Neural cell (in vitro differentiated cells): Measurements from ENCODE around the gene DLG2. TPM values are rescaled to one million over a fixed set of nuclear protein-coding genes. Genes with fewer than 3 reads are reported as not detected.

Source experiments
- H2AFZ ChIP-seq: fragments of 200-600, 300-800 bp; sonication (generic), shearing (Covaris generic); 2 replicates; pipeline ENCODE4 v1.6.0; 2014; ENCODE audit warnings: low read depth, mild to moderate bottlenecking, antibody characterized with exemption, low read length, moderate library complexity
- H3F3A ChIP-seq: fragments of 200-600 bp; shearing (Covaris generic); 2 replicates; pipeline ENCODE4 v1.6.1; 2016; ENCODE audit warnings: mild to moderate bottlenecking, moderate library complexity, mixed read lengths, antibody characterized with exemption, low read length; ENCODE audit not compliant: insufficient read depth, poor library complexity, severe bottlenecking
- H3K27ac ChIP-seq: fragments of 200-600, 300-800 bp; sonication (generic), shearing (Covaris generic); 2 replicates; pipeline ENCODE4 v1.5.1; 2014; ENCODE audit warnings: mild to moderate bottlenecking, low read length, moderate library complexity
- H3K27me3 ChIP-seq: fragments of 300-800, 200-600 bp; sonication (generic), shearing (Covaris generic); 2 replicates; pipeline ENCODE4 v1.6.0; 2014; ENCODE audit warnings: mild to moderate bottlenecking, low read depth, low read length, moderate library complexity; ENCODE audit not compliant: insufficient read depth
- H3K36me3 ChIP-seq: fragments of 300-800, 200-600 bp; sonication (generic), shearing (Covaris generic); 2 replicates; pipeline ENCODE4 v1.5.1; 2014; ENCODE audit warnings: mild to moderate bottlenecking, antibody characterized with exemption, low read length, moderate library complexity; ENCODE audit not compliant: insufficient read depth
- H3K4me2 ChIP-seq: fragments of 300-800, 200-600 bp; sonication (generic), shearing (Covaris generic); 2 replicates; pipeline ENCODE4 v1.6.0; 2014; ENCODE audit warnings: mild to moderate bottlenecking, low read length
- H3K4me3 ChIP-seq: fragments of 300-800, 200-600 bp; sonication (generic), shearing (Covaris generic); 2 replicates; pipeline ENCODE4 v1.5.1; 2014; ENCODE audit warnings: mild to moderate bottlenecking, low read length, moderate library complexity
- H3K79me2 ChIP-seq: fragments of 200-600 bp; shearing (Covaris generic); replicated peaks from 2 replicates; pipeline ENCODE4 v1.6.0; 2014; ENCODE audit warnings: mild to moderate bottlenecking, low read length, moderate library complexity; ENCODE audit not compliant: insufficient read depth
- H3K9ac ChIP-seq: fragments of 300-800, 200-600 bp; sonication (generic), shearing (Covaris generic); 2 replicates; pipeline ENCODE4 v1.6.1; 2016; ENCODE audit warnings: mild to moderate bottlenecking, low read length, mixed read lengths
- H3K9me2 ChIP-seq: fragments of 200-600 bp; shearing (Covaris generic); 2 replicates; pipeline ENCODE4 v1.6.1; 2016; ENCODE audit warnings: mild to moderate bottlenecking, low read length, mixed read lengths; ENCODE audit not compliant: insufficient read depth
- H3K9me3 ChIP-seq: fragments of 200-600, 300-800 bp; sonication (generic), shearing (Covaris generic); 2 replicates; pipeline ENCODE4 v1.6.1; 2016; ENCODE audit warnings: mild to moderate bottlenecking, mixed run types, low read length, moderate library complexity, mixed read lengths
- H4K20me1 ChIP-seq: fragments of 200-600 bp; shearing (Covaris generic); 2 replicates; pipeline ENCODE4 v1.6.1; 2016; ENCODE audit warnings: mild to moderate bottlenecking, mixed run types; ENCODE audit not compliant: insufficient read depth
- CTCF ChIP-seq: fragments of 450-650 bp; IDR thresholded peaks from 2 replicates; pipeline ENCODE4 v1.5.1; 2014; ENCODE audit warnings: antibody characterized with exemption, mild to moderate bottlenecking, moderate library complexity; ENCODE audit not compliant: poor library complexity, severe bottlenecking
- EP300 ChIP-seq: fragments of 450-650 bp; conservative IDR thresholded peaks from 2 replicates; pipeline ENCODE4 v1.6.1; 2014; ENCODE audit warnings: antibody characterized with exemption, mild to moderate bottlenecking, moderate library complexity; ENCODE audit not compliant: poor library complexity, severe bottlenecking
- EZH2 ChIP-seq: fragments of 200-600, 300-800 bp; shearing (Covaris generic), sonication (generic); IDR thresholded peaks from 2 replicates; pipeline ENCODE4 v1.6.1; 2014; ENCODE audit warnings: antibody characterized with exemption, low read length, borderline replicate concordance, mild to moderate bottlenecking; ENCODE audit not compliant: insufficient read depth, poor library complexity, severe bottlenecking
- MXI1 ChIP-seq: fragments of 450-650 bp; conservative IDR thresholded peaks from 2 replicates; pipeline ENCODE4 v1.6.1; 2014; ENCODE audit warnings: antibody characterized with exemption, mild to moderate bottlenecking; ENCODE audit not compliant: poor library complexity, severe bottlenecking
- POLR2AphosphoS5 ChIP-seq: IDR thresholded peaks from 2 replicates; pipeline ENCODE4 v1.6.1; 2012
- RAD21 ChIP-seq: fragments of 450-650 bp; conservative IDR thresholded peaks from 2 replicates; pipeline ENCODE4 v1.6.1; 2014; ENCODE audit warnings: antibody characterized with exemption, mild to moderate bottlenecking, moderate library complexity
- REST ChIP-seq: IDR thresholded peaks from 2 replicates; pipeline ENCODE4 v1.6.1; 2012; ENCODE audit warnings: borderline replicate concordance
- SMC3 ChIP-seq: fragments of 450-650 bp; conservative IDR thresholded peaks from 2 replicates; pipeline ENCODE4 v1.6.1; 2014; ENCODE audit warnings: antibody characterized with exemption, mild to moderate bottlenecking, moderate library complexity; ENCODE audit not compliant: poor library complexity
- TAF1 ChIP-seq: IDR thresholded peaks from 2 replicates; pipeline ENCODE4 v1.6.1; 2012; ENCODE audit warnings: low read depth
- polyA plus RNA-seq: library from polyadenylated mRNA; depleted of rRNA; stranded (reverse); fragments of >200 nt; gene quantifications from 2 replicates; pipeline ENCODE4 v1.2.3, GENCODE V29; 2014

The DLG2 gene
- polyA plus RNA-seq, 1 donor from 2014 or later, result 179 TPM

- TF ChIP-seq RAD21, result peak; percentile 9
- TF ChIP-seq CTCF, result no peak
- TF ChIP-seq TAF1, result no peak
- no peak for TF ChIP-seq SMC3
- no peak for TF ChIP-seq REST
- no peak for TF ChIP-seq EZH2
- TF ChIP-seq MXI1, result no peak
- TF ChIP-seq EP300, result peak; percentile 72
- TF ChIP-seq POLR2AphosphoS5, result peak; percentile 53
- H3F3A ChIP-seq, result no peaks in the 10 kb centered on the region
- no peaks in the 10 kb centered on the region for H4K20me1 ChIP-seq
- H3K9me2 ChIP-seq, result no peaks in the 10 kb centered on the region
- no peaks in the 10 kb centered on the region for H3K79me2 ChIP-seq
- peak overlapping the region; percentile 83 for H3K27ac ChIP-seq
- H3K36me3 ChIP-seq, result no peaks in the 10 kb centered on the region
- H3K4me2 ChIP-seq, result no peak overlapping the region
- H3K9ac ChIP-seq, result peak overlapping the region; percentile 36
- H3K27me3 ChIP-seq, result no peaks in the 10 kb centered on the region
- peak overlapping the region; percentile 33 for H3K4me3 ChIP-seq
- H3K9me3 ChIP-seq, result no peaks in the 10 kb centered on the region
- peak overlapping the region; percentile 32 for H2AFZ ChIP-seq
Observed at GRCh38 chr11:84103096-84103495, 1524.0 kb downstream of the DLG2 start.

- no peaks in the 10 kb centered on the region for H3K79me2 ChIP-seq
- no peaks in the 10 kb centered on the region for H3K9me3 ChIP-seq
- no peak overlapping the region for H3K9ac ChIP-seq
- H3F3A ChIP-seq, result no peaks in the 10 kb centered on the region
- no peak overlapping the region for H2AFZ ChIP-seq
- H3K27me3 ChIP-seq, result no peaks in the 10 kb centered on the region
- no peak for TF ChIP-seq EZH2
- no peak for TF ChIP-seq SMC3
- TF ChIP-seq POLR2AphosphoS5, result no peak
- no peak for TF ChIP-seq RAD21
- TF ChIP-seq TAF1, result no peak
- no peak for TF ChIP-seq REST
- TF ChIP-seq EP300, result no peak
- no peak for TF ChIP-seq MXI1
- TF ChIP-seq CTCF, result no peak
- H4K20me1 ChIP-seq, result no peaks in the 10 kb centered on the region
- H3K4me3 ChIP-seq, result no peak overlapping the region
- H3K4me2 ChIP-seq, result no peak overlapping the region
- H3K9me2 ChIP-seq, result no peaks in the 10 kb centered on the region
- H3K36me3 ChIP-seq, result no peaks in the 10 kb centered on the region
- no peak overlapping the region for H3K27ac ChIP-seq
Observed at GRCh38 chr11:84097186-84097585, 1530.0 kb downstream of the DLG2 start.
